ENCODE measurements around the gene ALDH1L2.
A peak's percentile ranks its signal among the peaks of the same experiment; 100 is the strongest.
"Not testable (repeated sequence)": the region's sequence is repeated elsewhere in the genome, so short reads cannot be mapped to it uniquely, and the experiment has no call there.

Gene ALDH1L2

GRCh38 chr12:104977688-104978087 is 106.6 kb downstream of the ALDH1L2 start:
- not testable (repeated sequence) for DNase-seq (ENCODE audit: low spot score)

- DNase-seq (ENCODE audit: low spot score), result no peak
These were observed 107.6 kb downstream of the ALDH1L2 start for GRCh38 chr12:104976703-104977102.

DNA sequence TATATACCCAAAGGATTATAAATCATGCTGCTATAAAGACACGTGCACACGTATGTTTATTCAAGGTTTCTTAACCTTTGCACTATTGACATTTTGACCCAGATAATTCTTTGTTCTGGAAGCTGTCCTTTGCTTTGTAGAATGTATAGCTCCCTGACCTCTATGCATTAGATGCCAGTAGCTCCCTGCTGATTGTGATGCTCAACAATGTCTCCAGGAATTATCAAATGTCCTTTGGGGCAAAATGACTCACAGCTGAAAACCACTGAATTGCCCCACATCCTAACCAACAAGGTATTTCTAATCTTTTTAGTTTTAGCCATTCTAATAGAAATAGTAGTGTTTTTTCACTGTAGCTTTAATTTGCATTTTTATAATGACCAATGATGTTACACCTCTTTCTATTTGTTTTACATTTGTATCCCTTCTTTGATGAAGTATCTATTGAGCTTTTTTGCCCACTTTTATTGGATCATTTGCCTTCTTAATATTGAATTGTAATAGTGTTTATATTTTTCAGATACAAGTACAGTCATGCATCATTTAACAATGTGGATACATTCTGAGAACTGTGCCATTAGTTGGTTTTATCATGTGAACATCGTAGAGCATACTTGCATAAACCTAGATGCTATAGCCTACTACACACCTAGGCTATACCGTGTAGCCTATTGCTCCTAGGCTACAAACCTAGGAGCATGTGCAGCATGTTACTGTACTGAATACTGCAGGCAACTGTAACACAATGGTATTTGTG is 108.5 kb downstream of the ALDH1L2 start:
- DNase-seq (ENCODE audit: low spot score), result no peak

- DNase-seq (ENCODE audit: low spot score), result peak; percentile 80
These were observed 109.5 kb downstream of the ALDH1L2 start for GRCh38 chr12:104974626-104975290.

- DNase-seq (ENCODE audit: low spot score), result no peak
These were observed 111.0 kb downstream of the ALDH1L2 start for GRCh38 chr12:104973250-104973649.

DNA sequence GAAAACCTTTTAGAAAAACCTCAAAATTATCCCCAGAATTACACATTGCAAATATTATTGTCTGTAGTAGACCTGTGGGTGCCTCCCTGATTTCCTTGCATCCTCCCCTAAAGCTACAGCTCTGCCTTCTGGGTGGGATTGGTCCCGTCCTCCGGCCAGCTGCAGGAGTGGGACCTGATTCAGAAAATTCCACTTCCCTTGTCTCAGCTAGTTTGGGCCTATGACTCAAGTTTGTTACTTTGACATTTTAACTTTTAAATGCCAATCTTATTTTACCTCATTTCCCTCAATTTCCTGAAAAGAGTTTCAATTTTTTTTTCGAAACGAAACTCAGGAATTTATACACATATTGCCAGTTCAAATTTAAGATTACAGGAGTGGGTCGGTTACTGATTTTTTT is 113.0 kb downstream of the ALDH1L2 start:
- no peak for DNase-seq (ENCODE audit: low spot score)

Measured in germinal center (tissue), 1 donor.